Lower leg skin (tissue), 3 donors: Measurements from ENCODE around the gene TAGAP.

Experiments used
- CTCF ChIP-seq, 3 donors: fragments of 450-650 bp; IDR thresholded peaks; one replicate each; pipeline ENCODE4 v1.5.1; 2016; ENCODE audit warnings: antibody characterized with exemption in 3 of 3, mild to moderate bottlenecking in 3 of 3, moderate library complexity in 2 of 3
- POLR2A ChIP-seq, 2 donors: fragments of 450-650 bp; IDR thresholded peaks; one replicate each; pipeline ENCODE4 v1.6.1; 2016 to 2017; ENCODE audit warnings: antibody characterized with exemption in 2 of 2, mild to moderate bottlenecking in 1 of 2, moderate library complexity in 1 of 2

DNA sequence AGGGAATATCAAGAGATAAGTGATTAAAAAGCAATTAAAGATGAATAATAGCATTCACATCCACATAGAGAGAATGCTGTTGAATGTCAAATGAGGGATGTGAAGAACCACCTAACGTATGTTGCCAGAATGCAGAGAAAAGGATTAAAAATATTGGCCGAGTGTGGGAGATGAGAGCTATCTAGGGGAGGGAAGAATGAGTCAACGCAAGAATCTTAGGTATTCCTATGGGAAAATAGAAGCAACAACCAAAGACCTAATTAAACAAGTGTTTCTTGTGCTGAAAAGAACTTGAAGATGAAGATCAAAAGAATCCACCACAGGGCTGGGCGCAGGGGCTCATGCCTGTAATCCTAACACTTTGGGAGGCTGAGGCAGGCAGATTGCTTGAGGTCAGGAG is 32.6 kb downstream of the TAGAP start:
- no peak for TF ChIP-seq CTCF (IDR thresholded peaks at IDR 0.05)
- no peak for TF ChIP-seq POLR2A (IDR thresholded peaks at IDR 0.05)
